Endometrium (tissue), 2 donors: ENCODE data around the gene CCDC200.
"Not testable (repeated sequence)": the region's sequence is repeated elsewhere in the genome, so short reads cannot be mapped to it uniquely, and the experiment has no call there.

Source experiments
- FAIRE-seq: peaks from 2 replicates; lab custom pipeline; 2012; peaks lifted over from hg19 to GRCh38; lab: Jason Lieb, UNC
- donor health status: control.
- donor health status: control.

The CCDC200 gene

GRCh38 chr17:43216369-43216761 lies 12.1 kb downstream of the CCDC200 start:
- no peak for FAIRE-seq

- no peak for FAIRE-seq
These were observed 13.1 kb downstream of the CCDC200 start for GRCh38 chr17:43215341-43215740.

- no peak for FAIRE-seq
These were observed 14.9 kb downstream of the CCDC200 start for GRCh38 chr17:43213545-43213944.

- FAIRE-seq, result no peak
These were observed 15.6 kb downstream of the CCDC200 start for GRCh38 chr17:43212641-43213490.

GRCh38 chr17:43211480-43212402 lies 16.7 kb downstream of the CCDC200 start, which contains the start of gene TMEM106A:
TMEM106A (plus strand) TSS chr17:43211875; CDS start chr17:43213042, 1,167 bp downstream.
- FAIRE-seq, result no peak

- FAIRE-seq, result no peak
These were observed 17.3 kb downstream of the CCDC200 start for GRCh38 chr17:43211123-43211479.

- no peak for FAIRE-seq
These were observed 17.8 kb downstream of the CCDC200 start for GRCh38 chr17:43210576-43210975.

- not testable (repeated sequence) for FAIRE-seq
These were observed 25.4 kb downstream of the CCDC200 start for GRCh38 chr17:43203013-43203412.

- no peak for FAIRE-seq
These were observed 28.3 kb downstream of the CCDC200 start for GRCh38 chr17:43200127-43200526.

- no peak for FAIRE-seq
These were observed 28.8 kb downstream of the CCDC200 start for GRCh38 chr17:43199633-43200032.

- no peak for FAIRE-seq
These were observed 35.2 kb downstream of the CCDC200 start for GRCh38 chr17:43193251-43193650.

- not testable (repeated sequence) for FAIRE-seq
These were observed 41.8 kb downstream of the CCDC200 start for GRCh38 chr17:43186656-43187055.

- FAIRE-seq, result no peak
These were observed 44.5 kb downstream of the CCDC200 start for GRCh38 chr17:43183921-43184320.

GRCh38 chr17:43176119-43176570 lies 52.3 kb downstream of the CCDC200 start:
- no peak for FAIRE-seq

- FAIRE-seq, result no peak
These were observed 53.0 kb downstream of the CCDC200 start for GRCh38 chr17:43175213-43176118.

GRCh38 chr17:43171586-43172487 lies 56.6 kb downstream of the CCDC200 start:
- FAIRE-seq, result no peak
